Mesenchymal stem cell (in vitro differentiated cells and primary cell): Measurements from ENCODE around the gene GATB.

Source experiments
- DNase-seq: peaks from one replicate; pipeline ENCODE4 v3.0.0-alpha.2; 2013
- H2AFZ ChIP-seq: one replicate; pipeline ENCODE4 v1.6.1; 2013; ENCODE audit warnings: low read depth, mild to moderate bottlenecking, control low read depth, inconsistent platforms, low read length, moderate library complexity
- H2AK5ac ChIP-seq: 2 replicates; pipeline ENCODE4 v1.6.1; 2013; ENCODE audit warnings: low read length, moderate library complexity, mild to moderate bottlenecking, inconsistent platforms; ENCODE audit not compliant: severe bottlenecking
- H2BK120ac ChIP-seq: one replicate; pipeline ENCODE4 v1.6.1; 2013; ENCODE audit warnings: low read depth, mild to moderate bottlenecking, inconsistent platforms, low read length, moderate library complexity
- H2BK12ac ChIP-seq, 2 experiments: one replicate each; pipeline ENCODE4 v1.6.1; 2013; ENCODE audit warnings: inconsistent platforms in 2 of 2, low read length in 2 of 2, mild to moderate bottlenecking in 2 of 2, moderate library complexity in 2 of 2, control low read depth in 1 of 2
- H2BK15ac ChIP-seq: one replicate; pipeline ENCODE4 v1.6.1; 2013; ENCODE audit warnings: mild to moderate bottlenecking, low read depth, inconsistent platforms; ENCODE audit not compliant: poor library complexity, severe bottlenecking
- H2BK5ac ChIP-seq: 2 replicates; pipeline ENCODE4 v1.6.1; 2013; ENCODE audit warnings: low read depth, mild to moderate bottlenecking, low read length, control low read depth, inconsistent platforms; ENCODE audit not compliant: poor library complexity, severe bottlenecking
- H3K14ac ChIP-seq, 2 experiments: one replicate each; pipeline ENCODE4 v1.6.1; 2013; ENCODE audit warnings: inconsistent platforms in 2 of 2, low read length in 2 of 2, control low read depth in 1 of 2, mild to moderate bottlenecking in 1 of 2, moderate library complexity in 1 of 2
- H3K18ac ChIP-seq, 2 experiments: one replicate each; pipeline ENCODE4 v1.6.1; 2013; ENCODE audit warnings: inconsistent platforms in 2 of 2, low read length in 2 of 2, control low read depth in 1 of 2, low read depth in 1 of 2, mild to moderate bottlenecking in 1 of 2
- H3K23ac ChIP-seq, 2 experiments: one replicate each; pipeline ENCODE4 v1.6.1; 2013; ENCODE audit warnings: inconsistent platforms in 2 of 2, low read length in 2 of 2, mild to moderate bottlenecking in 2 of 2, moderate library complexity in 2 of 2, control low read depth in 1 of 2
- H3K27ac ChIP-seq: 2 replicates; pipeline ENCODE4 v1.5.1; 2013; ENCODE audit warnings: mild to moderate bottlenecking, moderate library complexity, low read length, control low read depth, inconsistent platforms; ENCODE audit not compliant: poor library complexity, severe bottlenecking
- H3K27me3 ChIP-seq, 2 experiments: 2 replicates each; pipeline versions ENCODE4 v1.6.1 to v1.7.0; 2013; ENCODE audit warnings: low read length in 2 of 2, mild to moderate bottlenecking in 2 of 2, moderate library complexity in 2 of 2, control low read depth in 1 of 2, inconsistent platforms in 1 of 2; ENCODE audit not compliant: control insufficient read depth in 1 of 2, insufficient read depth in 1 of 2
- H3K36me3 ChIP-seq, 2 experiments: 2 replicates each; pipeline versions ENCODE4 v1.6.1 to v1.7.0; 2013; ENCODE audit warnings: low read length in 2 of 2, control low read depth in 1 of 2, inconsistent platforms in 1 of 2, low read depth in 1 of 2, mild to moderate bottlenecking in 1 of 2; ENCODE audit not compliant: insufficient read depth in 2 of 2, control insufficient read depth in 1 of 2
- H3K4ac ChIP-seq, 2 experiments: one replicate each; pipeline ENCODE4 v1.6.1; 2013; ENCODE audit warnings: inconsistent platforms in 2 of 2, low read length in 2 of 2, mild to moderate bottlenecking in 2 of 2, moderate library complexity in 2 of 2, control low read depth in 1 of 2, low read depth in 1 of 2
- H3K4me1 ChIP-seq: 2 replicates; pipeline ENCODE4 v1.6.1; 2013; ENCODE audit warnings: low read depth, low read length, control low read depth; ENCODE audit not compliant: control insufficient read depth, insufficient read depth
- H3K4me2 ChIP-seq: 2 replicates; pipeline ENCODE4 v1.6.1; 2013; ENCODE audit warnings: low read length, mild to moderate bottlenecking, inconsistent platforms; ENCODE audit not compliant: poor library complexity, severe bottlenecking
- H3K4me3 ChIP-seq, 2 experiments: 2 replicates each; pipeline versions ENCODE4 v1.5.1 to v1.7.0; 2013; ENCODE audit warnings: low read length in 2 of 2, mild to moderate bottlenecking in 2 of 2, control low read depth in 1 of 2, low read depth in 1 of 2; ENCODE audit not compliant: insufficient read depth in 1 of 2
- H3K79me1 ChIP-seq: replicated peaks from 2 replicates; pipeline ENCODE4 v1.6.1; 2013; ENCODE audit warnings: mild to moderate bottlenecking, control low read depth, low read length, inconsistent platforms; ENCODE audit not compliant: poor library complexity, severe bottlenecking
- H3K9ac ChIP-seq: 2 replicates; pipeline ENCODE4 v1.7.0; 2013; ENCODE audit warnings: mild to moderate bottlenecking, low read length, moderate library complexity
- H3K9me3 ChIP-seq: 2 replicates; pipeline ENCODE4 v1.7.0; 2013; ENCODE audit warnings: mild to moderate bottlenecking, low read length; ENCODE audit not compliant: control insufficient read depth
- H4K8ac ChIP-seq: one replicate; pipeline ENCODE4 v1.6.1; 2013; ENCODE audit warnings: inconsistent platforms, mild to moderate bottlenecking, low read length, moderate library complexity
- H4K91ac ChIP-seq: one replicate; pipeline ENCODE4 v1.6.1; 2013; ENCODE audit warnings: mild to moderate bottlenecking, low read length, inconsistent platforms
- WGBS: methylation state at CpG from one replicate; pipeline ENCODE4 v1.1.7; 2013; ENCODE audit warnings: mixed read lengths; 5-methylcytosine and 5-hydroxymethylcytosine counted together

The GATB gene

GRCh38 chr4:151771664-151772063 is 10.9 kb upstream of the GATB start:
- Histone ChIP-seq H3K23ac (no peak overlapping the region), H3K27ac (no peak overlapping the region), H3K4me3 (no peak overlapping the region), H2BK12ac (no peak overlapping the region), H3K79me1 (no peaks in the 10 kb centered on the region), H2BK15ac (no peak overlapping the region), H3K18ac (no peak overlapping the region), H2AFZ (no peak overlapping the region), H2AK5ac (no peak overlapping the region), H4K8ac (no peak overlapping the region), H3K4me2 (no peak overlapping the region), H3K9ac (no peak overlapping the region), H3K27me3 (peaks cover 0 to 12% of the 10 kb centered on the region in 2 experiments), H3K36me3 (no peaks in the 10 kb centered on the region), H3K9me3 (peaks cover 36% of the 10 kb centered on the region), H2BK120ac (no peak overlapping the region), H2BK5ac (no peak overlapping the region), H3K4ac (no peak overlapping the region), H3K14ac (no peak overlapping the region), H3K4me1 (no peaks in the 10 kb centered on the region), H4K91ac (no peak overlapping the region)
- no peak for DNase-seq
- 70% methylated on average over 5 of the region's 5 CpGs for whole genome bisulfite sequencing

GRCh38 chr4:151770154-151770553 is 9.3 kb upstream of the GATB start:
- H3K9me3 ChIP-seq: peaks cover 32% of the 10 kb centered on the region
- no peaks in the 10 kb centered on the region for H3K4me1 ChIP-seq
- H2BK12ac ChIP-seq: no peak overlapping the region
- H3K9ac ChIP-seq: no peak overlapping the region
- H3K27me3 ChIP-seq: peaks cover 0 to 16% of the 10 kb centered on the region in 2 experiments
- no peak overlapping the region for H2AK5ac ChIP-seq
- no peak overlapping the region for H3K14ac ChIP-seq
- no peak overlapping the region for H2BK15ac ChIP-seq
- H3K79me1 ChIP-seq: no peaks in the 10 kb centered on the region
- no peaks in the 10 kb centered on the region for H3K36me3 ChIP-seq
- no peak overlapping the region for H3K4me3 ChIP-seq
- H2AFZ ChIP-seq: no peak overlapping the region
- no peak overlapping the region for H3K18ac ChIP-seq
- H4K8ac ChIP-seq: no peak overlapping the region
- no peak overlapping the region for H3K27ac ChIP-seq
- WGBS: 92% methylated on average over 1 of the region's 1 CpG
- H2BK5ac ChIP-seq: no peak overlapping the region
- no peak for DNase-seq
- no peak overlapping the region for H2BK120ac ChIP-seq
- H4K91ac ChIP-seq: no peak overlapping the region
- H3K4ac ChIP-seq: no peak overlapping the region
- H3K4me2 ChIP-seq: no peak overlapping the region
- H3K23ac ChIP-seq: no peak overlapping the region

GRCh38 chr4:151768835-151769234 is 8.0 kb upstream of the GATB start:
- Histone ChIP-seq H4K8ac (no peak overlapping the region), H3K4me1 (no peaks in the 10 kb centered on the region), H3K23ac (no peak overlapping the region), H3K27me3 (peaks cover 0 to 20% of the 10 kb centered on the region in 2 experiments), H3K9ac (no peak overlapping the region), H3K36me3 (no peaks in the 10 kb centered on the region), H3K4me2 (no peak overlapping the region), H2BK15ac (no peak overlapping the region), H2AK5ac (no peak overlapping the region), H2BK120ac (no peak overlapping the region), H3K4ac (no peak overlapping the region), H4K91ac (no peak overlapping the region), H3K4me3 (no peak overlapping the region), H3K79me1 (no peaks in the 10 kb centered on the region), H3K18ac (no peak overlapping the region), H2BK12ac (no peak overlapping the region), H2AFZ (no peak overlapping the region), H3K27ac (no peak overlapping the region), H3K9me3 (peaks cover 18% of the 10 kb centered on the region), H2BK5ac (no peak overlapping the region), H3K14ac (no peak overlapping the region)
- no peak for DNase-seq
- 88% methylated on average over 2 of the region's 2 CpGs for WGBS

GRCh38 chr4:151766691-151767090 is 5.9 kb upstream of the GATB start:
- Histone ChIP-seq H3K14ac (no peak overlapping the region), H3K27me3 (peaks cover 0 to 15% of the 10 kb centered on the region in 2 experiments), H4K91ac (no peak overlapping the region), H3K4me2 (no peak overlapping the region), H3K4ac (no peak overlapping the region), H3K79me1 (no peaks in the 10 kb centered on the region), H3K4me3 (no peak overlapping the region), H2BK120ac (no peak overlapping the region), H3K23ac (no peak overlapping the region), H2AFZ (no peak overlapping the region), H3K18ac (no peak overlapping the region), H4K8ac (no peak overlapping the region), H2BK5ac (no peak overlapping the region), H3K36me3 (no peaks in the 10 kb centered on the region), H3K9ac (no peak overlapping the region), H3K4me1 (no peaks in the 10 kb centered on the region), H2BK12ac (no peak overlapping the region), H3K9me3 (no peaks in the 10 kb centered on the region), H2AK5ac (no peak overlapping the region), H3K27ac (no peak overlapping the region), H2BK15ac (no peak overlapping the region)
- no peak for DNase-seq
- 77% methylated on average over 4 of the region's 4 CpGs for WGBS
